PC-9 (cell line): ENCODE data around the gene SFT2D3. TPM values are rescaled to one million over a fixed set of nuclear protein-coding genes. Genes with fewer than 3 reads are reported as not detected.

Source experiments
- BruUV-seq: library from RNA; stranded (reverse); fragments of 400-500 nt; replicated peaks from 2 replicates; lab custom pipeline; 2021; lab: Mats Ljungman, UMichigan
- CTCF ChIA-PET: fragments of 300-600 bp; sonication (Branson Sonifier 250); formaldehyde crosslinking; loops from one replicate; lab custom pipeline; 2022; ENCODE audit warnings: antibody characterized with exemption; lab: Charles Lee
- POLR2A ChIA-PET: fragments of 300-600 bp; sonication (Branson Sonifier 250); formaldehyde crosslinking; loops from one replicate; lab custom pipeline; 2022; ENCODE audit warnings: antibody characterized with exemption; ENCODE audit not compliant: unreplicated experiment; lab: Charles Lee
- DNase-seq, 2 experiments: peaks; one replicate each; pipeline versions ENCODE4 v3.0.0 to v3.0.0-alpha.2; 2015 to 2022; ENCODE audit warnings: mixed read lengths in 1 of 2
- H2AFZ ChIP-seq: fragments of 200-600 bp; sonication (generic); 2 replicates; pipeline ENCODE4 v1.8.1; 2017; ENCODE audit warnings: antibody characterized with exemption
- H3F3A ChIP-seq: fragments of 200-600 bp; sonication (generic); 2 replicates; pipeline ENCODE4 v1.8.1; 2017; ENCODE audit warnings: antibody characterized with exemption, mild to moderate bottlenecking, low read depth; ENCODE audit not compliant: insufficient read depth
- H3K27ac ChIP-seq: fragments of 200-600 bp; sonication (generic); 2 replicates; pipeline ENCODE4 v1.6.1; 2016; ENCODE audit warnings: mixed run types
- H3K27me3 ChIP-seq: fragments of 200-600 bp; sonication (generic); 2 replicates; pipeline ENCODE4 v1.6.1; 2016; ENCODE audit warnings: low read depth, mixed run types; ENCODE audit not compliant: insufficient read depth
- H3K36me3 ChIP-seq: fragments of 200-600 bp; sonication (generic); 2 replicates; pipeline ENCODE4 v1.6.1; 2016; ENCODE audit warnings: low read depth, mixed run types
- H3K4me1 ChIP-seq: fragments of 200-600 bp; sonication (generic); replicated peaks from 2 replicates; pipeline ENCODE4 v1.6.1; 2016; ENCODE audit warnings: mixed run types; ENCODE audit not compliant: insufficient read depth
- H3K4me2 ChIP-seq: fragments of 200-600 bp; sonication (generic); 2 replicates; pipeline ENCODE4 v1.6.1; 2017; ENCODE audit warnings: mixed run types
- H3K4me3 ChIP-seq: fragments of 200-600 bp; sonication (generic); 2 replicates; pipeline ENCODE4 v1.6.1; 2016; ENCODE audit warnings: mixed run types
- H3K79me2 ChIP-seq: fragments of 200-600 bp; sonication (generic); 2 replicates; pipeline ENCODE4 v1.6.1; 2017; ENCODE audit warnings: low read depth, mixed run types
- H3K9me2 ChIP-seq: fragments of 200-600 bp; sonication (generic); 2 replicates; pipeline ENCODE4 v1.8.1; 2017; ENCODE audit warnings: mild to moderate bottlenecking; ENCODE audit not compliant: insufficient read depth
- H3K9me3 ChIP-seq: fragments of 200-600 bp; sonication (generic); 2 replicates; pipeline ENCODE4 v1.8.1; 2016; ENCODE audit warnings: low read depth; ENCODE audit not compliant: insufficient read depth
- H4K20me1 ChIP-seq: fragments of 200-600 bp; sonication (generic); 2 replicates; pipeline ENCODE4 v1.8.1; 2017; ENCODE audit not compliant: insufficient read depth
- CTCF ChIP-seq: fragments of 200-600 bp; sonication (generic); conservative IDR thresholded peaks from 2 replicates; pipeline ENCODE4 v1.6.1; 2017; ENCODE audit warnings: mixed run types, antibody characterized with exemption, mild to moderate bottlenecking, moderate library complexity
- EZH2 ChIP-seq: fragments of 200-600 bp; sonication (generic); IDR thresholded peaks from 2 replicates; pipeline ENCODE4 v1.8.0; 2017; ENCODE audit warnings: antibody characterized with exemption, low read depth
- intact Hi-C: fragments of 100-400 bp; cut with micrococcal nuclease; formaldehyde crosslinking; loops from one replicate; pipeline ENCODE4 v1.10.0; 2022; ENCODE audit not compliant: unreplicated experiment
- total RNA-seq: library from RNA; stranded (reverse); gene quantifications from 2 replicates; pipeline ENCODE4 v1.2.3, GENCODE V29; 2021

SFT2D3 gene
- total RNA-seq, 1 experiment from 2014 or later: 7.3 TPM

- ChIA-PET CTCF (interaction anchor here (0.6 kb wide), 1 partner anchor 51 kb away, joined by 3 read pairs; no protein-coding TSS in a partner anchor), POLR2A (no interaction called here)
- Histone ChIP-seq H2AFZ (no peak overlapping the region), H3K4me1 (peaks cover 35% of the 10 kb centered on the region), H3F3A (peaks cover 26% of the 10 kb centered on the region), H3K27ac (no peak overlapping the region), H3K27me3 (no peaks in the 10 kb centered on the region), H3K4me3 (no peak overlapping the region), H3K4me2 (no peak overlapping the region), H3K9me2 (no peaks in the 10 kb centered on the region), H4K20me1 (peaks cover 11% of the 10 kb centered on the region; the same call in 1 of the 2 replicates), H3K9me3 (no peaks in the 10 kb centered on the region), H3K36me3 (peaks cover 7% of the 10 kb centered on the region), H3K79me2 (peaks cover 17% of the 10 kb centered on the region)
- DNase-seq: no peak
- TF ChIP-seq EZH2 (no peak), CTCF (no peak)
- BruUV-seq: no TSS peak
- intact Hi-C loops: no loop called here
Measured at GRCh38 chr2:127698553-127699355, 2.5 kb upstream of the SFT2D3 start.

- no peaks in the 10 kb centered on the region for H3K9me2 ChIP-seq
- no peaks in the 10 kb centered on the region for H3K9me3 ChIP-seq
- H4K20me1 ChIP-seq: peaks cover 16% of the 10 kb centered on the region; the same call in 1 of the 2 replicates
- intact Hi-C loops: loop anchor here (1.0 to 5.0 kb wide), 6 partner anchors 52 to 473 kb away; partner anchors contain the start of genes IWS1, POLR2D, UGGT1 and WDR33
- H3K79me2 ChIP-seq: peaks cover 28% of the 10 kb centered on the region
- TSS peak; percentile 90 for BruUV-seq
- TF ChIP-seq CTCF (no peak), EZH2 (no peak)
- peaks cover 35% of the 10 kb centered on the region for H3K4me1 ChIP-seq
- peaks cover 32% of the 10 kb centered on the region for H3F3A ChIP-seq
- H2AFZ ChIP-seq: peak overlapping the region; percentile 76
- H3K4me2 ChIP-seq: peak overlapping the region; percentile 89
- ChIA-PET CTCF (no interaction called here), POLR2A (interaction anchor here (0.5 to 0.9 kb wide), 6 partner anchors 22 to 192 kb away, joined by 3 to 7 read pairs (median 5); partner anchors contain the start of gene IWS1)
- peak overlapping the region; percentile 94 for H3K27ac ChIP-seq
- peak; percentile 95 for DNase-seq
- peak overlapping the region; percentile 66 for H3K4me3 ChIP-seq
- peaks cover 18% of the 10 kb centered on the region for H3K36me3 ChIP-seq
- H3K27me3 ChIP-seq: no peaks in the 10 kb centered on the region
Measured at GRCh38 chr2:127700527-127701192, 637 bp upstream of the SFT2D3 start.

DNA sequence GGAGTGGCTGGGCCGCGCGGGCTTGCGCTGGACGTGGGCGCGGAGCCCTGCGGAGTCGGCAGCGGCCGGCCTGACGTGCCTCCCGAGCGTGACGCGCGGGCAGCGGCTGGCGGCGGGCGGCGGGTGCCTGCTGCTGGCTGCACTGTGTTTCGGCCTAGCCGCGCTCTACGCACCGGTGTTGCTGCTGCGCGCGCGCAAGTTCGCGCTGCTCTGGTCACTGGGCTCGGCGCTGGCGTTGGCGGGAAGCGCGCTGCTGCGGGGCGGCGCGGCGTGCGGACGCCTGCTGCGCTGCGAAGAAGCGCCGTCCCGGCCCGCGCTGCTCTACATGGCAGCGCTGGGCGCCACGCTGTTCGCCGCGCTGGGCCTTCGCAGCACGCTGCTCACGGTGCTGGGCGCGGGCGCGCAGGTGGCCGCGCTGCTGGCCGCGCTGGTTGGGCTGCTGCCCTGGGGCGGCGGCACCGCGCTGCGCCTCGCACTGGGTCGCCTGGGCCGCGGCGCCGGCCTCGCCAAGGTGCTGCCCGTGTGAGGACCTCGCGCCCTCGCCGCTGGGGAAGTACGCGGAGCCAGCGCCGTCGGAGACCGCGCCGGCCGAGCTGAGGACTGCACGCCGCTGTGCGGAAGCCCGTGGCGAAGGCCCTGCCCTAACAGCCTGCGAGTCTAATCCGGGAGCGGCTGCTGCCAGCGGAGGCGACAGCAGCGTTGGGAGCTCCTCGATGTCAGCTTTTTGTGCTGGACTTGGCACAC is 526 bp downstream of the SFT2D3 start:
- Histone ChIP-seq H3K9me2 (no peaks in the 10 kb centered on the region), H3K4me1 (peaks cover 29% of the 10 kb centered on the region), H3K36me3 (peaks cover 19% of the 10 kb centered on the region), H4K20me1 (peaks cover 19% of the 10 kb centered on the region; the same call in 1 of the 2 replicates), H3K79me2 (peaks cover 28% of the 10 kb centered on the region), H3K27ac (peak overlapping the region; percentile 94), H3K9me3 (no peaks in the 10 kb centered on the region), H2AFZ (peak overlapping the region; percentile 76), H3F3A (peaks cover 43% of the 10 kb centered on the region), H3K27me3 (no peaks in the 10 kb centered on the region), H3K4me2 (peak overlapping the region; percentile 89), H3K4me3 (peak overlapping the region; percentile 66)
- no TSS peak for BruUV-seq
- TF ChIP-seq EZH2: no peak
- no peak for TF ChIP-seq CTCF
- intact Hi-C loops: loop anchor here (1.0 to 5.0 kb wide), 6 partner anchors 53 to 475 kb away; partner anchors contain the start of genes IWS1, POLR2D, UGGT1 and WDR33
- POLR2A ChIA-PET: interaction anchor here (0.7 kb wide), 2 partner anchors 50 to 193 kb away, joined by 4 to 6 read pairs; no protein-coding TSS in a partner anchor
- peak; percentile 74 to 78 for DNase-seq
- CTCF ChIA-PET: no interaction called here
